GM23338 (cell line): ENCODE results near the gene SEPTIN3. TPM values are rescaled to one million over a fixed set of nuclear protein-coding genes. Genes with fewer than 3 reads are reported as not detected.

Source experiments
- ATAC-seq: fragments of 200-7000 bp; cut with Tn5 transposase; 3 replicates; pipeline ENCODE4 v1.9.1; 2020
- DNase-seq: peaks from one replicate; pipeline ENCODE4 v3.0.0-alpha.2; 2015; ENCODE audit warnings: low spot score
- H2AFZ ChIP-seq: fragments of 200-600 bp; sonication (generic); 2 replicates; pipeline ENCODE4 v1.8.0; 2016; ENCODE audit warnings: antibody characterized with exemption, mild to moderate bottlenecking, moderate library complexity
- H3F3A ChIP-seq: fragments of 200-600 bp; sonication (generic); replicated peaks from 2 replicates; pipeline ENCODE4 v1.8.0; 2017; ENCODE audit warnings: antibody characterized with exemption, mixed run types, low read depth
- H3K27ac ChIP-seq: fragments of 200-600 bp; sonication (generic); 2 replicates; pipeline ENCODE4 v1.6.1; 2016; ENCODE audit warnings: low read depth
- H3K27me3 ChIP-seq: fragments of 200-600 bp; sonication (generic); 2 replicates; pipeline ENCODE4 v1.8.0; 2016; ENCODE audit warnings: mild to moderate bottlenecking, mixed run types, moderate library complexity; ENCODE audit not compliant: insufficient read depth
- H3K36me3 ChIP-seq: fragments of 200-600 bp; sonication (generic); 2 replicates; pipeline ENCODE4 v1.8.0; 2016; ENCODE audit warnings: mild to moderate bottlenecking; ENCODE audit not compliant: insufficient read depth
- H3K4me1 ChIP-seq: fragments of 200-600 bp; sonication (generic); 2 replicates; pipeline ENCODE4 v1.8.0; 2016; ENCODE audit warnings: mild to moderate bottlenecking, moderate library complexity; ENCODE audit not compliant: insufficient read depth
- H3K4me2 ChIP-seq: fragments of 200-600 bp; sonication (generic); 2 replicates; pipeline ENCODE4 v1.7.1; 2017; ENCODE audit warnings: mixed run types
- H3K4me3 ChIP-seq: fragments of 200-600 bp; sonication (generic); 2 replicates; pipeline ENCODE4 v1.6.1; 2016; ENCODE audit warnings: mixed run types
- H3K79me2 ChIP-seq: fragments of 200-600 bp; sonication (generic); replicated peaks from 2 replicates; pipeline ENCODE4 v1.8.0; 2017; ENCODE audit warnings: mild to moderate bottlenecking; ENCODE audit not compliant: insufficient read depth
- H3K9me2 ChIP-seq: fragments of 200-600 bp; sonication (generic); 2 replicates; pipeline ENCODE4 v1.8.0; 2017; ENCODE audit not compliant: insufficient read depth
- H4K20me1 ChIP-seq: fragments of 200-600 bp; sonication (generic); replicated peaks from 2 replicates; pipeline ENCODE4 v1.8.0; 2017; ENCODE audit warnings: mild to moderate bottlenecking; ENCODE audit not compliant: insufficient read depth
- H3K27ac Mint-ChIP-seq: 2 replicates; pipeline ENCODE4 v1.8.0; 2020; ENCODE audit warnings: inconsistent platforms, mild to moderate bottlenecking, moderate library complexity, mixed read lengths
- H3K27me3 Mint-ChIP-seq: 3 replicates; pipeline ENCODE4 v1.8.0; 2022; ENCODE audit warnings: low read depth, mild to moderate bottlenecking, moderate library complexity, mixed read lengths, inconsistent platforms; ENCODE audit not compliant: insufficient read depth, poor library complexity
- H3K36me3 Mint-ChIP-seq: 3 replicates; pipeline ENCODE4 v1.8.0; 2021; ENCODE audit warnings: low read depth, mild to moderate bottlenecking, inconsistent platforms, moderate library complexity, mixed read lengths
- H3K4me1 Mint-ChIP-seq: 3 replicates; pipeline ENCODE4 v1.8.0; 2020; ENCODE audit warnings: mild to moderate bottlenecking, inconsistent platforms, mixed read lengths
- H3K4me3 Mint-ChIP-seq: 3 replicates; pipeline ENCODE4 v1.8.0; 2021; ENCODE audit warnings: moderate library complexity, mild to moderate bottlenecking, inconsistent platforms, mixed read lengths
- H3K9me3 Mint-ChIP-seq: 3 replicates; pipeline ENCODE4 v1.8.0; 2020; ENCODE audit warnings: moderate library complexity, mild to moderate bottlenecking, inconsistent platforms, mixed read lengths
- CREB1 ChIP-seq: fragments of 250-450 bp; sonication (Bioruptor Pico); IDR thresholded peaks from 2 replicates; pipeline ENCODE4 v1.5.0; 2020; ENCODE audit warnings: low read depth, mild to moderate bottlenecking, moderate library complexity
- CTCF ChIP-seq, 2 experiments: fragments of 200-600 bp in 1 of 2; sonication (generic) in 1 of 2; conservative IDR thresholded peaks; 2 replicates each; pipeline versions ENCODE4 v1.5.1 to v1.6.1; 2016 to 2017; ENCODE audit warnings: antibody characterized with exemption in 2 of 2, low read depth in 2 of 2, mild to moderate bottlenecking in 2 of 2, moderate library complexity in 1 of 2
- ETS1 ChIP-seq: IDR thresholded peaks from 2 replicates; pipeline ENCODE4 v1.6.1; 2016; ENCODE audit warnings: antibody characterized with exemption
- EZH2 ChIP-seq: fragments of 200-600 bp; sonication (generic); IDR thresholded peaks from one replicate; pipeline ENCODE4 v1.8.0; 2017; ENCODE audit warnings: antibody characterized with exemption, mild to moderate bottlenecking, low read depth; ENCODE audit not compliant: unreplicated experiment
- EZH2phosphoT487 ChIP-seq: fragments of 200-600 bp; sonication (generic); IDR thresholded peaks from one replicate; pipeline ENCODE4 v1.8.1; 2018; ENCODE audit warnings: antibody characterized with exemption; ENCODE audit not compliant: unreplicated experiment
- JUNB ChIP-seq: IDR thresholded peaks from one replicate; pipeline ENCODE4 v1.6.1; 2016; ENCODE audit warnings: antibody characterized with exemption; ENCODE audit not compliant: unreplicated experiment
- NANOG ChIP-seq: IDR thresholded peaks from 2 replicates; pipeline ENCODE4 v1.6.1; 2016; ENCODE audit warnings: antibody characterized with exemption, borderline replicate concordance
- REST ChIP-seq: IDR thresholded peaks from one replicate; pipeline ENCODE4 v1.6.1; 2018; ENCODE audit warnings: antibody characterized with exemption; ENCODE audit not compliant: unreplicated experiment
- STAT1 ChIP-seq: IDR thresholded peaks from one replicate; pipeline ENCODE4 v1.6.1; 2016; ENCODE audit warnings: antibody characterized with exemption; ENCODE audit not compliant: unreplicated experiment
- ZNF114 ChIP-seq: fragments of 250-450 bp; sonication (Bioruptor Pico); IDR thresholded peaks from 2 replicates; pipeline ENCODE4 v1.5.0; 2020; ENCODE audit warnings: mild to moderate bottlenecking, moderate library complexity
- ZNF331 ChIP-seq: fragments of 250-450 bp; sonication (Bioruptor Pico); IDR thresholded peaks from 2 replicates; pipeline ENCODE4 v1.5.0; 2020; ENCODE audit warnings: low read depth, mild to moderate bottlenecking, moderate library complexity
- ZNF462 ChIP-seq: fragments of 250-450 bp; sonication (Bioruptor Pico); IDR thresholded peaks from 2 replicates; pipeline ENCODE4 v1.5.0; 2020; ENCODE audit warnings: mild to moderate bottlenecking, moderate library complexity
- polyA plus RNA-seq: library from polyadenylated mRNA; unstranded; fragments of >200 nt; fragmentation: Nextera tagmentation; extraction: Ambion mirVana; gene quantifications from 2 replicates; pipeline ENCODE4 v1.2.1, GENCODE V29; 2016
- total RNA-seq: library from RNA; depleted of rRNA; stranded (reverse); fragments of >200 nt; shearing (Covaris generic); gene quantifications from 2 replicates; pipeline ENCODE4 v1.2.3, GENCODE V29; 2014

SEPTIN3 gene
- total and polyA plus RNA-seq, 2 experiments from 2014 or later = 16.4 to 28.4 TPM

GRCh38 chr22:41991111-41991510, 21.9 kb downstream of the SEPTIN3 start:
- H3K36me3 ChIP-seq = no peaks in the 10 kb centered on the region
- Mint-ChIP-seq H3K36me3 (peaks cover 30% of the 10 kb centered on the region), H3K27ac (no peak overlapping the region), H3K4me3 (no peak overlapping the region), H3K4me1 (no peaks in the 10 kb centered on the region), H3K27me3 (no peaks in the 10 kb centered on the region), H3K9me3 (no peaks in the 10 kb centered on the region)
- no peaks in the 10 kb centered on the region for H3K9me2 ChIP-seq
- H3K4me3 ChIP-seq = no peak overlapping the region
- H3K27ac ChIP-seq = no peak overlapping the region
- no peak for DNase-seq
- no peaks in the 10 kb centered on the region for H3K4me1 ChIP-seq
- H3K27me3 ChIP-seq = no peaks in the 10 kb centered on the region
- no peak overlapping the region for H2AFZ ChIP-seq
- H4K20me1 ChIP-seq = no peaks in the 10 kb centered on the region; the same call in 1 of the 2 replicates
- no peaks in the 10 kb centered on the region for H3F3A ChIP-seq
- H3K79me2 ChIP-seq = no peaks in the 10 kb centered on the region
- no peak for ATAC-seq
- no peak for TF ChIP-seq EZH2phosphoT487
- no peak for TF ChIP-seq ZNF331
- TF ChIP-seq ZNF462 = no peak
- TF ChIP-seq ZNF114 (CRISPR knock-in tag) = no peak
- TF ChIP-seq STAT1 = no peak
- TF ChIP-seq CREB1 (CRISPR knock-in tag) = no peak
- TF ChIP-seq REST = no peak
- TF ChIP-seq EZH2 = no peak
- no peak for TF ChIP-seq ETS1
- TF ChIP-seq JUNB = no peak
- TF ChIP-seq CTCF (conservative IDR thresholded peaks at IDR 0.05; ENCODE audit: low read depth in 2 of 2) = no peak
- TF ChIP-seq NANOG = no peak
- H3K4me2 ChIP-seq = no peak overlapping the region
